ENCODE data around the gene ACBD4. TPM values are rescaled to one million over a fixed set of nuclear protein-coding genes. Genes with fewer than 3 reads are reported as not detected.

The ACBD4 gene
- total and polyA plus RNA-seq, 10 of the 15 experiments (the other 5 are each of a cell fraction or from before 2014, with no cell fraction given): 0.20 to 13.8 (median 6.9) TPM

DNA sequence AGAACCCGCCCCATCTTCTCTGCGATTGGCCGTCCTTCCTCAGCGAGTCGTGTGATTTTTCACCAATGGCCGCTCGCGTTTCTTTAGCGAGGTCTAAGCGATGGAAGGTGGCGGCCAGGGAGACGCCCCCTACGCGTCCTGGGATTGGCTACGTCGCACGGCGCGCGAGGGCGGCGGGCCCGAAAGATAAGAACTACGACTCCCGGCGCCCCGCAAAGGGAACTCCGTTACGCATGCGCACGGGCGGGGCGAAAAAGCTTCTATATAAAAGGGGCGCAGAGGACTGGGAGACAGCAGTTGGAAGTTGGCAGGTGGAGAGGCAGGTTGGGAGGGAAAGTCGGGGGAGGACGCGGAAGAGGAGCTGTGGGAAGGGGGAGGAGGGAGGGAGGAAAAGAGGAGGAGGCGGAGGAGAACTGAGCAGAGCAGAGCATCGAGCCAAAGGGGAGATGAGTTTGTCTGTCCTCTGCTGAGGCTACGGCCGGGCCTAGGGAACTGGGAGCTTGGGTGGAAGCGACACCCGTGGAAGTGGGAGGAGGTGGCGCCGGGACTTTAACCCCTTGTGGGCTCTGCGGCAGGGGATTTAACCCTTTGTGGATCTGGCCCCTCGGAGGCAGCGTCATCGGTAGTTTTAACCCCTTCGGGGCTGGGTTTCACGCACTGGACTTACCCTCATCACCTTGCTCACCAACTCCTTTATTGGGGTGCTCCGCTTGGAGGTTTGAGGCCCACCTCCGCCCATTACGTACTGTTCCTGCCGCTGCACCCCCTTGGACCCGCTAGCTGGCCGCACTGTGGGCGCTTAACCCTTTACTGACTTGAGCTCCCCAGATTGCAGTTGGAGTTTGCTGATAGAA lies 12.9 kb downstream of the ACBD4 start, which contains the start of gene HEXIM1 (continued):
- TF ChIP-seq KLF5 (IDR thresholded peaks at IDR 0.05; ENCODE audit: partially characterized antibody) (peak; percentile 57), CBX3 (IDR thresholded peaks at IDR 0.05; ENCODE audit: borderline replicate concordance, low read depth) (no peak), RB1 (IDR thresholded peaks at IDR 0.05; ENCODE audit: borderline replicate concordance) (0 out of 2 replicates have a peak, but pooled peaks have one; percentile 39), HDAC6 (IDR thresholded peaks at IDR 0.05; ENCODE audit: unreplicated experiment) (peak; percentile 98), MTA3 (IDR thresholded peaks at IDR 0.05; ENCODE audit: borderline replicate concordance, low read length) (peak; percentile 96; the same call in 1 of the 2 replicates), RAD21 (IDR thresholded peaks at IDR 0.05; ENCODE audit: insufficient read depth, low read depth, low read length) (no peak), MTA2 (IDR thresholded peaks at IDR 0.05; ENCODE audit: low read depth) (peak; percentile 90), POLR2AphosphoS2 (IDR thresholded peaks at IDR 0.05; ENCODE audit: low read depth, low read length) (peak; percentile 100), IKZF2 (IDR thresholded peaks at IDR 0.05) (peak; percentile 99), KDM1A (IDR thresholded peaks at IDR 0.05; ENCODE audit: borderline replicate concordance) (no peak), YY1 (IDR thresholded peaks at IDR 0.05; ENCODE audit: low read depth, low read length) (peak; percentile 52; the same call in 1 of the 2 replicates), EED (IDR thresholded peaks at IDR 0.05; ENCODE audit: low read depth) (peak; percentile 94), JUND (IDR thresholded peaks at IDR 0.05; ENCODE audit: low read depth, low read length) (no peak), NR2F1 (conservative IDR thresholded peaks at IDR 0.05) (peak; percentile 57), SMARCA5 (IDR thresholded peaks at IDR 0.05) (peak; percentile 59; the same call in 1 of the 2 replicates)
- TF ChIP-seq, protein P1, sequence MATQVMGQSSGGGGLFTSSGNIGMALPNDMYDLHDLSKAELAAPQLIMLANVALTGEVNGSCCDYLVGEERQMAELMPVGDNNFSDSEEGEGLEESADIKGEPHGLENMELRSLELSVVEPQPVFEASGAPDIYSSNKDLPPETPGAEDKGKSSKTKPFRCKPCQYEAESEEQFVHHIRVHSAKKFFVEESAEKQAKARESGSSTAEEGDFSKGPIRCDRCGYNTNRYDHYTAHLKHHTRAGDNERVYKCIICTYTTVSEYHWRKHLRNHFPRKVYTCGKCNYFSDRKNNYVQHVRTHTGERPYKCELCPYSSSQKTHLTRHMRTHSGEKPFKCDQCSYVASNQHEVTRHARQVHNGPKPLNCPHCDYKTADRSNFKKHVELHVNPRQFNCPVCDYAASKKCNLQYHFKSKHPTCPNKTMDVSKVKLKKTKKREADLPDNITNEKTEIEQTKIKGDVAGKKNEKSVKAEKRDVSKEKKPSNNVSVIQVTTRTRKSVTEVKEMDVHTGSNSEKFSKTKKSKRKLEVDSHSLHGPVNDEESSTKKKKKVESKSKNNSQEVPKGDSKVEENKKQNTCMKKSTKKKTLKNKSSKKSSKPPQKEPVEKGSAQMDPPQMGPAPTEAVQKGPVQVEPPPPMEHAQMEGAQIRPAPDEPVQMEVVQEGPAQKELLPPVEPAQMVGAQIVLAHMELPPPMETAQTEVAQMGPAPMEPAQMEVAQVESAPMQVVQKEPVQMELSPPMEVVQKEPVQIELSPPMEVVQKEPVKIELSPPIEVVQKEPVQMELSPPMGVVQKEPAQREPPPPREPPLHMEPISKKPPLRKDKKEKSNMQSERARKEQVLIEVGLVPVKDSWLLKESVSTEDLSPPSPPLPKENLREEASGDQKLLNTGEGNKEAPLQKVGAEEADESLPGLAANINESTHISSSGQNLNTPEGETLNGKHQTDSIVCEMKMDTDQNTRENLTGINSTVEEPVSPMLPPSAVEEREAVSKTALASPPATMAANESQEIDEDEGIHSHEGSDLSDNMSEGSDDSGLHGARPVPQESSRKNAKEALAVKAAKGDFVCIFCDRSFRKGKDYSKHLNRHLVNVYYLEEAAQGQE (IDR thresholded peaks at IDR 0.05; ENCODE audit: low read depth, low read length): peak; percentile 41; the same call in 1 of the 2 replicates
- TF ChIP-seq, protein P2, sequence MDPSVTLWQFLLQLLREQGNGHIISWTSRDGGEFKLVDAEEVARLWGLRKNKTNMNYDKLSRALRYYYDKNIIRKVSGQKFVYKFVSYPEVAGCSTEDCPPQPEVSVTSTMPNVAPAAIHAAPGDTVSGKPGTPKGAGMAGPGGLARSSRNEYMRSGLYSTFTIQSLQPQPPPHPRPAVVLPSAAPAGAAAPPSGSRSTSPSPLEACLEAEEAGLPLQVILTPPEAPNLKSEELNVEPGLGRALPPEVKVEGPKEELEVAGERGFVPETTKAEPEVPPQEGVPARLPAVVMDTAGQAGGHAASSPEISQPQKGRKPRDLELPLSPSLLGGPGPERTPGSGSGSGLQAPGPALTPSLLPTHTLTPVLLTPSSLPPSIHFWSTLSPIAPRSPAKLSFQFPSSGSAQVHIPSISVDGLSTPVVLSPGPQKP (IDR thresholded peaks at IDR 0.05; ENCODE audit: low read depth, low read length): 0 out of 2 replicates have a peak, but pooled peaks have one; percentile 58
- TF ChIP-seq, protein P3, sequence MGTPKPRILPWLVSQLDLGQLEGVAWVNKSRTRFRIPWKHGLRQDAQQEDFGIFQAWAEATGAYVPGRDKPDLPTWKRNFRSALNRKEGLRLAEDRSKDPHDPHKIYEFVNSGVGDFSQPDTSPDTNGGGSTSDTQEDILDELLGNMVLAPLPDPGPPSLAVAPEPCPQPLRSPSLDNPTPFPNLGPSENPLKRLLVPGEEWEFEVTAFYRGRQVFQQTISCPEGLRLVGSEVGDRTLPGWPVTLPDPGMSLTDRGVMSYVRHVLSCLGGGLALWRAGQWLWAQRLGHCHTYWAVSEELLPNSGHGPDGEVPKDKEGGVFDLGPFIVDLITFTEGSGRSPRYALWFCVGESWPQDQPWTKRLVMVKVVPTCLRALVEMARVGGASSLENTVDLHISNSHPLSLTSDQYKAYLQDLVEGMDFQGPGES (IDR thresholded peaks at IDR 0.05): no peak
- TF ChIP-seq, protein P4, sequence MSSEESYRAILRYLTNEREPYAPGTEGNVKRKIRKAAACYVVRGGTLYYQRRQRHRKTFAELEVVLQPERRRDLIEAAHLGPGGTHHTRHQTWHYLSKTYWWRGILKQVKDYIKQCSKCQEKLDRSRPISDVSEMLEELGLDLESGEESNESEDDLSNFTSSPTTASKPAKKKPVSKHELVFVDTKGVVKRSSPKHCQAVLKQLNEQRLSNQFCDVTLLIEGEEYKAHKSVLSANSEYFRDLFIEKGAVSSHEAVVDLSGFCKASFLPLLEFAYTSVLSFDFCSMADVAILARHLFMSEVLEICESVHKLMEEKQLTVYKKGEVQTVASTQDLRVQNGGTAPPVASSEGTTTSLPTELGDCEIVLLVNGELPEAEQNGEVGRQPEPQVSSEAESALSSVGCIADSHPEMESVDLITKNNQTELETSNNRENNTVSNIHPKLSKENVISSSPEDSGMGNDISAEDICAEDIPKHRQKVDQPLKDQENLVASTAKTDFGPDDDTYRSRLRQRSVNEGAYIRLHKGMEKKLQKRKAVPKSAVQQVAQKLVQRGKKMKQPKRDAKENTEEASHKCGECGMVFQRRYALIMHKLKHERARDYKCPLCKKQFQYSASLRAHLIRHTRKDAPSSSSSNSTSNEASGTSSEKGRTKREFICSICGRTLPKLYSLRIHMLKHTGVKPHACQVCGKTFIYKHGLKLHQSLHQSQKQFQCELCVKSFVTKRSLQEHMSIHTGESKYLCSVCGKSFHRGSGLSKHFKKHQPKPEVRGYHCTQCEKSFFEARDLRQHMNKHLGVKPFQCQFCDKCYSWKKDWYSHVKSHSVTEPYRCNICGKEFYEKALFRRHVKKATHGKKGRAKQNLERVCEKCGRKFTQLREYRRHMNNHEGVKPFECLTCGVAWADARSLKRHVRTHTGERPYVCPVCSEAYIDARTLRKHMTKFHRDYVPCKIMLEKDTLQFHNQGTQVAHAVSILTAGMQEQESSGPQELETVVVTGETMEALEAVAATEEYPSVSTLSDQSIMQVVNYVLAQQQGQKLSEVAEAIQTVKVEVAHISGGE (CRISPR knock-in tag; IDR thresholded peaks at IDR 0.05): peak; percentile 83

Data from GM12878 (cell line).